HEK293 (cell line): Measurements from ENCODE around the gene SIRT4.

Experiments used
- CTCF ChIA-PET: fragments of 350-600 bp; formaldehyde crosslinking; extraction: SDS; loops from one replicate; lab custom pipeline; 2021; ENCODE audit warnings: antibody characterized with exemption; lab: Yijun Ruan, JAX
- POLR2A ChIA-PET: fragments of 300-600 bp; formaldehyde crosslinking; extraction: SDS; loops from one replicate; lab custom pipeline; 2020; ENCODE audit warnings: antibody characterized with exemption, inconsistent platforms; lab: Yijun Ruan, JAX
- H3K27ac ChIP-seq: fragments of 200-500 bp; sonication (Bioruptor generic); 2 replicates; pipeline ENCODE4 v1.5.1; 2014; ENCODE audit warnings: low read depth, low read length, control low read depth, inconsistent platforms; ENCODE audit errors: extremely low read depth
- H3K36me3 ChIP-seq, 2 experiments: fragments of 200-500 bp in 1 of 2; sonication (Bioruptor generic) in 1 of 2; 1 replicate in 1 of 2; 2 replicates in 1 of 2; pipeline ENCODE4 v1.5.1; 2014 to 2017; ENCODE audit warnings: inconsistent platforms in 2 of 2, low read length in 2 of 2; ENCODE audit not compliant: control insufficient read depth in 2 of 2, insufficient read depth in 1 of 2
- H3K4me1 ChIP-seq: fragments of 200-500 bp; sonication (Bioruptor generic); 2 replicates; pipeline ENCODE4 v1.5.1; 2014; ENCODE audit warnings: mild to moderate bottlenecking, low read length, inconsistent platforms; ENCODE audit not compliant: control insufficient read depth, insufficient read depth
- H3K4me3 ChIP-seq: 2 replicates; pipeline ENCODE4 v1.5.1; 2011; ENCODE audit warnings: low read depth, mild to moderate bottlenecking, control low read depth, low read length, moderate library complexity
- H3K9me3 ChIP-seq: fragments of 200-500 bp; sonication (Bioruptor generic); 2 replicates; pipeline ENCODE4 v1.5.1; 2014; ENCODE audit warnings: low read depth, low read length, inconsistent platforms; ENCODE audit not compliant: control insufficient read depth, insufficient read depth
- SCRT1 ChIP-seq: fragments of 450-650 bp; formaldehyde crosslinking; IDR thresholded peaks from 2 replicates; pipeline ENCODE4 v1.5.1; 2016; ENCODE audit warnings: missing biosample characterization, missing genetic modification characterization, borderline replicate concordance
- SP7 ChIP-seq: fragments of 450-650 bp; formaldehyde crosslinking; IDR thresholded peaks from 2 replicates; pipeline ENCODE4 v1.5.1; 2016; ENCODE audit warnings: missing biosample characterization, missing genetic modification characterization
- ZBTB48 ChIP-seq: fragments of 450-650 bp; formaldehyde crosslinking; IDR thresholded peaks from 2 replicates; pipeline ENCODE4 v1.5.1; 2016; ENCODE audit warnings: missing biosample characterization, missing genetic modification characterization
- ZNF112 ChIP-seq: fragments of 450-650 bp; formaldehyde crosslinking; IDR thresholded peaks from 2 replicates; pipeline ENCODE4 v1.5.0; 2017; ENCODE audit warnings: missing biosample characterization, missing genetic modification characterization
- ZNF155 ChIP-seq: fragments of 450-650 bp; formaldehyde crosslinking; IDR thresholded peaks from 2 replicates; pipeline ENCODE4 v1.5.1; 2016; ENCODE audit warnings: missing biosample characterization, missing genetic modification characterization
- ZNF175 ChIP-seq: fragments of 450-650 bp; formaldehyde crosslinking; IDR thresholded peaks from 2 replicates; pipeline ENCODE4 v1.5.1; 2016; ENCODE audit warnings: missing biosample characterization, missing genetic modification characterization
- ZNF202 ChIP-seq: fragments of 450-650 bp; formaldehyde crosslinking; IDR thresholded peaks from 2 replicates; pipeline ENCODE4 v1.5.1; 2016; ENCODE audit warnings: missing biosample characterization, missing genetic modification characterization, borderline replicate concordance
- ZNF335 ChIP-seq: fragments of 450-650 bp; formaldehyde crosslinking; conservative IDR thresholded peaks from 2 replicates; pipeline ENCODE4 v1.5.1; 2016; ENCODE audit warnings: missing biosample characterization, missing genetic modification characterization
- ZNF473 ChIP-seq: fragments of 450-650 bp; formaldehyde crosslinking; IDR thresholded peaks from 2 replicates; pipeline ENCODE4 v1.5.1; 2017; ENCODE audit warnings: missing biosample characterization, missing genetic modification characterization
- ZNF549 ChIP-seq: fragments of 450-650 bp; IDR thresholded peaks from 2 replicates; pipeline ENCODE4 v1.5.1; 2018; ENCODE audit warnings: missing biosample characterization, missing genetic modification characterization, mild to moderate bottlenecking, inconsistent platforms, moderate library complexity
- ZNF555 ChIP-seq: fragments of 450-650 bp; formaldehyde crosslinking; conservative IDR thresholded peaks from 2 replicates; pipeline ENCODE4 v1.5.1; 2017; ENCODE audit warnings: missing biosample characterization, mild to moderate bottlenecking, missing genetic modification characterization, inconsistent platforms
- ZNF560 ChIP-seq: fragments of 450-650 bp; formaldehyde crosslinking; IDR thresholded peaks from 2 replicates; pipeline ENCODE4 v1.5.1; 2017; ENCODE audit warnings: missing biosample characterization, missing genetic modification characterization, borderline replicate concordance
- ZNF600 ChIP-seq: fragments of 450-650 bp; formaldehyde crosslinking; IDR thresholded peaks from 2 replicates; pipeline ENCODE4 v1.5.1; 2016; ENCODE audit warnings: missing biosample characterization, missing genetic modification characterization
- ZNF654 ChIP-seq: fragments of 450-650 bp; formaldehyde crosslinking; IDR thresholded peaks from 2 replicates; pipeline ENCODE4 v1.5.1; 2016; ENCODE audit warnings: low read depth, missing biosample characterization, missing genetic modification characterization
- ZNF747 ChIP-seq: fragments of 450-650 bp; formaldehyde crosslinking; IDR thresholded peaks from 2 replicates; pipeline ENCODE4 v1.5.1; 2016; ENCODE audit warnings: missing biosample characterization, missing genetic modification characterization
- ZNF776 ChIP-seq: fragments of 450-650 bp; formaldehyde crosslinking; IDR thresholded peaks from 2 replicates; pipeline ENCODE4 v1.5.0; 2017; ENCODE audit warnings: missing biosample characterization, missing genetic modification characterization, borderline replicate concordance
- TF ChIP-seq, protein P1 (sequence below): fragments of 450-650 bp; formaldehyde crosslinking; IDR thresholded peaks from 2 replicates; pipeline ENCODE4 v1.5.1; 2016; ENCODE audit warnings: missing biosample characterization, missing genetic modification characterization
- TF ChIP-seq, protein P2 (sequence below): fragments of 450-650 bp; formaldehyde crosslinking; IDR thresholded peaks from 2 replicates; pipeline ENCODE4 v1.5.1; 2016; ENCODE audit warnings: missing biosample characterization, missing genetic modification characterization
- TF ChIP-seq, protein P3 (sequence below): fragments of 450-650 bp; formaldehyde crosslinking; IDR thresholded peaks from 2 replicates; pipeline ENCODE4 v1.5.1; 2017; ENCODE audit warnings: missing biosample characterization, missing genetic modification characterization

The SIRT4 gene

DNA sequence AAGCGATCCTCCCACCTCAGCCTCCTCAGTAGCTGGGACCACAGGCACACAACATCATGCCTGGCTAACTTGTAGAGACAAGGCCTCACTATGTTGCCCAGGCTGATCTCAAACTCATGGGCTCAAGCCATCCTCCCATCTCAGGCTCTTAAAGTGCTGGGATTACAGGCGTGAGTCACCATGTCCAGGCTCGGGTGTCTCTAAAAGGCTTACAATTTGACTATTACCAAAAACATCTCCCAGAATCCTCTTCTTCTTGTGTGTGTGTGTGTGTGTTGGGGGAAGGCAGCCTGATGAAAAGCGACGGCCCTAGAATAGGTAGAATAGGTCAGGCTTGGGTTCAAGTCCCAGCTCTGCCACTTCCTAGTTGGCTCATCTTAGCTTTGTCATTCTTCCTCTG lies 50.0 kb downstream of the SIRT4 start:
- TF ChIP-seq ZNF747 = no peak
- TF ChIP-seq ZBTB48 (tag by site-specific recombination) = no peak
- no peak for TF ChIP-seq ZNF560 (tag by site-specific recombination)
- ChIA-PET POLR2A (interaction anchor here (0.6 to 0.7 kb wide), 2 partner anchors 51 to 87 kb away, joined by 4 to 7 read pairs; no protein-coding TSS in a partner anchor), CTCF (interaction anchor here (0.9 to 1.0 kb wide), 2 partner anchors 76 to 78 kb away, joined by 4 read pairs; no protein-coding TSS in a partner anchor)
- H3K9me3 ChIP-seq = no peaks in the 10 kb centered on the region
- peaks cover 38 to 80% of the 10 kb centered on the region in 2 experiments for H3K36me3 ChIP-seq
- no peaks in the 10 kb centered on the region for H3K4me1 ChIP-seq
- no peak overlapping the region for H3K4me3 ChIP-seq
- H3K27ac ChIP-seq = no peak overlapping the region

DNA sequence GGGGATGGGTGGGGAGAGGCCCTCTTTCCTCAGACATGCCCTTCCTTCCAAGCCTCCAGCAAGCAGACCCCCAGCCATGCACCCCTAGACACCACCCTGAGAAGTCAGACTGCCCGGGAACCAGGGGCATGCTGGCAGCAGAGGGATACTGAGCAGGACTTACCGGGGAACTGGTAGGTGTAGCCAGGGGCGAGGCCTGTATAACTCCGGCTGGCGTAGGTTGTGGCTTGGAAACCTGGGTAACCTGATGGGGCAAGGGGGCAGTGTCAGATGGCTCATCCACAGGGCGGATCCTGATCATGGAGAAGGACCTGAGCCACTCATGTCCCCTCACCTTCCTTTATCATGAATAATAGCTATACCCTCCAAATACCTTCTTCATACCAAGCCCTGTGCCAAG lies 51.0 kb downstream of the SIRT4 start:
- Histone ChIP-seq H3K9me3 (no peaks in the 10 kb centered on the region), H3K36me3 (peaks cover 42 to 80% of the 10 kb centered on the region in 2 experiments), H3K27ac (no peak overlapping the region), H3K4me3 (no peak overlapping the region), H3K4me1 (no peaks in the 10 kb centered on the region)
- no peak for TF ChIP-seq ZNF473 (tag by site-specific recombination)
- TF ChIP-seq SP7 (tag by site-specific recombination) = no peak
- no peak for TF ChIP-seq ZNF175 (tag by site-specific recombination)
- TF ChIP-seq ZNF776 = no peak
- no peak for TF ChIP-seq ZNF747
- no peak for TF ChIP-seq ZNF555 (tag by site-specific recombination)
- TF ChIP-seq ZNF335 (tag by site-specific recombination) = no peak
- TF ChIP-seq, protein P1, sequence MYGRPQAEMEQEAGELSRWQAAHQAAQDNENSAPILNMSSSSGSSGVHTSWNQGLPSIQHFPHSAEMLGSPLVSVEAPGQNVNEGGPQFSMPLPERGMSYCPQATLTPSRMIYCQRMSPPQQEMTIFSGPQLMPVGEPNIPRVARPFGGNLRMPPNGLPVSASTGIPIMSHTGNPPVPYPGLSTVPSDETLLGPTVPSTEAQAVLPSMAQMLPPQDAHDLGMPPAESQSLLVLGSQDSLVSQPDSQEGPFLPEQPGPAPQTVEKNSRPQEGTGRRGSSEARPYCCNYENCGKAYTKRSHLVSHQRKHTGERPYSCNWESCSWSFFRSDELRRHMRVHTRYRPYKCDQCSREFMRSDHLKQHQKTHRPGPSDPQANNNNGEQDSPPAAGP = no peak
- no peak for TF ChIP-seq ZNF155
- TF ChIP-seq ZNF654 (tag by site-specific recombination) = no peak
- TF ChIP-seq, protein P2, sequence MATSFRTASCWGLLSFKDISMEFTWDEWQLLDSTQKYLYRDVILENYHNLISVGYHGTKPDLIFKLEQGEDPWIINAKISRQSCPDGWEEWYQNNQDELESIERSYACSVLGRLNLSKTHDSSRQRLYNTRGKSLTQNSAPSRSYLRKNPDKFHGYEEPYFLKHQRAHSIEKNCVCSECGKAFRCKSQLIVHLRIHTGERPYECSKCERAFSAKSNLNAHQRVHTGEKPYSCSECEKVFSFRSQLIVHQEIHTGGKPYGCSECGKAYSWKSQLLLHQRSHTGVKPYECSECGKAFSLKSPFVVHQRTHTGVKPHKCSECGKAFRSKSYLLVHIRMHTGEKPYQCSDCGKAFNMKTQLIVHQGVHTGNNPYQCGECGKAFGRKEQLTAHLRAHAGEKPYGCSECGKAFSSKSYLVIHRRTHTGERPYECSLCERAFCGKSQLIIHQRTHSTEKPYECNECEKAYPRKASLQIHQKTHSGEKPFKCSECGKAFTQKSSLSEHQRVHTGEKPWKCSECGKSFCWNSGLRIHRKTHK (tag by site-specific recombination) = no peak
- TF ChIP-seq, protein P3, sequence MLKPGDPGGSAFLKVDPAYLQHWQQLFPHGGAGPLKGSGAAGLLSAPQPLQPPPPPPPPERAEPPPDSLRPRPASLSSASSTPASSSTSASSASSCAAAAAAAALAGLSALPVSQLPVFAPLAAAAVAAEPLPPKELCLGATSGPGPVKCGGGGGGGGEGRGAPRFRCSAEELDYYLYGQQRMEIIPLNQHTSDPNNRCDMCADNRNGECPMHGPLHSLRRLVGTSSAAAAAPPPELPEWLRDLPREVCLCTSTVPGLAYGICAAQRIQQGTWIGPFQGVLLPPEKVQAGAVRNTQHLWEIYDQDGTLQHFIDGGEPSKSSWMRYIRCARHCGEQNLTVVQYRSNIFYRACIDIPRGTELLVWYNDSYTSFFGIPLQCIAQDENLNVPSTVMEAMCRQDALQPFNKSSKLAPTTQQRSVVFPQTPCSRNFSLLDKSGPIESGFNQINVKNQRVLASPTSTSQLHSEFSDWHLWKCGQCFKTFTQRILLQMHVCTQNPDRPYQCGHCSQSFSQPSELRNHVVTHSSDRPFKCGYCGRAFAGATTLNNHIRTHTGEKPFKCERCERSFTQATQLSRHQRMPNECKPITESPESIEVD = no peak
- no peak for TF ChIP-seq ZNF549 (tag by site-specific recombination)
- TF ChIP-seq ZNF600 (tag by site-specific recombination) = no peak
- TF ChIP-seq ZNF112 (tag by site-specific recombination) = no peak
- no peak for TF ChIP-seq SCRT1 (tag by site-specific recombination)
- TF ChIP-seq ZNF202 (tag by site-specific recombination) = no peak
- POLR2A ChIA-PET = interaction anchor here (0.5 kb wide), 1 partner anchor 70 kb away, joined by 3 read pairs; no protein-coding TSS in a partner anchor
- CTCF ChIA-PET = interaction anchor here (0.9 to 4.9 kb wide), 2 partner anchors 13 to 75 kb away, joined by 4 to 66 read pairs; no protein-coding TSS in a partner anchor
